H1 (cell line): ENCODE data around the gene BPGM. TPM values are rescaled to one million over a fixed set of nuclear protein-coding genes. Genes with fewer than 3 reads are reported as not detected.

Source experiments
- CTCF ChIA-PET: fragments of 300-600 bp; sonication (Branson Sonifier 250); formaldehyde crosslinking; loops from one replicate; lab custom pipeline; 2021; ENCODE audit not compliant: partially characterized antibody; lab: Charles Lee
- POLR2A ChIA-PET: fragments of 300-600 bp; sonication (Branson Sonifier 250); formaldehyde crosslinking; loops from one replicate; lab custom pipeline; 2021; ENCODE audit warnings: inconsistent platforms; ENCODE audit not compliant: partially characterized antibody; lab: Charles Lee
- DNase-seq, 2 experiments: peaks; one replicate each; pipeline versions ENCODE4 v3.0.0 to v3.0.0-alpha.2; 2010 to 2022; ENCODE audit warnings: low spot score in 2 of 2, low read depth in 1 of 2, mixed read lengths in 1 of 2
- FAIRE-seq: peaks from 2 replicates; lab custom pipeline; 2011; peaks lifted over from hg19 to GRCh38; lab: Jason Lieb, UNC
- H2AFZ ChIP-seq: 2 replicates; pipeline ENCODE4 v1.8.1; 2012; ENCODE audit warnings: low read length, inconsistent platforms
- H2AK5ac ChIP-seq: 2 replicates; pipeline ENCODE4 v1.6.1; 2013; ENCODE audit warnings: low read depth, low read length
- H2BK120ac ChIP-seq: replicated peaks from 2 replicates; pipeline ENCODE3; 2013; ENCODE audit warnings: low read depth, low read length, inconsistent platforms
- H2BK12ac ChIP-seq: 2 replicates; pipeline ENCODE4 v1.6.1; 2013; ENCODE audit warnings: low read depth, low read length
- H2BK15ac ChIP-seq: 2 replicates; pipeline ENCODE4 v1.6.1; 2013; ENCODE audit warnings: low read length
- H2BK20ac ChIP-seq: 2 replicates; pipeline ENCODE4 v1.6.1; 2013; ENCODE audit warnings: low read length
- H2BK5ac ChIP-seq: 2 replicates; pipeline ENCODE4 v1.6.1; 2013; ENCODE audit warnings: low read depth, low read length
- H3K14ac ChIP-seq: 2 replicates; pipeline ENCODE4 v1.6.1; 2013; ENCODE audit warnings: inconsistent platforms; ENCODE audit not compliant: insufficient read length
- H3K18ac ChIP-seq: 2 replicates; pipeline ENCODE4 v1.6.1; 2013; ENCODE audit warnings: low read length; ENCODE audit errors: extremely low read depth
- H3K23ac ChIP-seq: 2 replicates; pipeline ENCODE4 v1.6.1; 2013; ENCODE audit warnings: inconsistent platforms; ENCODE audit not compliant: insufficient read length
- H3K23me2 ChIP-seq: 2 replicates; pipeline ENCODE4 v1.6.1; 2013; ENCODE audit warnings: low read depth, low read length
- H3K27ac ChIP-seq: 2 replicates; pipeline ENCODE4 v1.6.1; 2011; ENCODE audit warnings: low read depth, low read length, inconsistent platforms
- H3K27me3 ChIP-seq, 4 experiments: replicated peaks in 1 of 4; 1 replicate in 1 of 4; 2 replicates in 3 of 4; pipeline versions ENCODE4 v1.6.1 to v1.8.1; 2011 to 2013; ENCODE audit warnings: low read length in 3 of 4, mild to moderate bottlenecking in 3 of 4, inconsistent platforms in 2 of 4, mixed read lengths in 2 of 4, moderate library complexity in 1 of 4; ENCODE audit not compliant: control insufficient read depth in 3 of 4, insufficient read depth in 3 of 4; ENCODE audit errors: extremely low read depth in 1 of 4
- H3K36me3 ChIP-seq, 4 experiments: 2 replicates each; pipeline versions ENCODE4 v1.6.1 to v1.8.1; 2011 to 2013; ENCODE audit warnings: mild to moderate bottlenecking in 4 of 4, low read length in 3 of 4, moderate library complexity in 2 of 4, control low read depth in 1 of 4, inconsistent platforms in 1 of 4; ENCODE audit not compliant: insufficient read depth in 4 of 4, control insufficient read depth in 2 of 4
- H3K4ac ChIP-seq: replicated peaks from 2 replicates; pipeline ENCODE3; 2013; ENCODE audit warnings: low read length, low read depth, mixed read lengths, inconsistent platforms; ENCODE audit not compliant: insufficient read length
- H3K4me1 ChIP-seq, 4 experiments: replicated peaks in 1 of 4; 1 replicate in 1 of 4; 2 replicates in 3 of 4; pipeline versions ENCODE4 v1.6.1 to v1.8.1; 2011 to 2013; ENCODE audit warnings: low read length in 3 of 4, inconsistent platforms in 2 of 4, mixed read lengths in 1 of 4; ENCODE audit not compliant: insufficient read depth in 4 of 4, control insufficient read depth in 3 of 4
- H3K4me2 ChIP-seq, 2 experiments: 2 replicates each; pipeline versions ENCODE4 v1.6.1 to v1.8.1; 2011 to 2013; ENCODE audit warnings: low read depth in 2 of 2, low read length in 2 of 2, control low read depth in 1 of 2, inconsistent platforms in 1 of 2, mild to moderate bottlenecking in 1 of 2; ENCODE audit not compliant: insufficient read depth in 1 of 2
- H3K4me3 ChIP-seq, 4 experiments: fragments of 200-600, 300-600 bp in 1 of 4; sonication (generic), shearing (Covaris generic), sonication (Bioruptor Twin) in 1 of 4; 2 replicates each; pipeline versions ENCODE4 v1.5.1 to v1.8.1; 2011 to 2016; ENCODE audit warnings: low read length in 4 of 4, low read depth in 3 of 4, control low read depth in 2 of 4, inconsistent platforms in 2 of 4, mild to moderate bottlenecking in 2 of 4, mixed read lengths in 1 of 4, moderate library complexity in 1 of 4; ENCODE audit not compliant: insufficient read depth in 2 of 4; ENCODE audit errors: extremely low read depth in 1 of 4
- H3K56ac ChIP-seq: replicated peaks from 2 replicates; pipeline ENCODE3; 2013; ENCODE audit warnings: low read depth, mild to moderate bottlenecking, mixed read lengths, low read length, inconsistent platforms; ENCODE audit not compliant: insufficient read length
- H3K79me1 ChIP-seq: 2 replicates; pipeline ENCODE4 v1.6.1; 2013; ENCODE audit warnings: low read depth, low read length, control low read depth
- H3K79me2 ChIP-seq, 2 experiments: 2 replicates each; pipeline versions ENCODE4 v1.6.1 to v1.8.1; 2012 to 2013; ENCODE audit warnings: low read length in 2 of 2, mild to moderate bottlenecking in 2 of 2, inconsistent platforms in 1 of 2; ENCODE audit not compliant: insufficient read depth in 2 of 2, control insufficient read depth in 1 of 2
- H3K9ac ChIP-seq, 4 experiments: replicated peaks in 1 of 4; 1 replicate in 1 of 4; 2 replicates in 3 of 4; pipeline versions ENCODE4 v1.6.1 to v1.8.1; 2011 to 2013; ENCODE audit warnings: low read depth in 3 of 4, low read length in 3 of 4, control low read depth in 2 of 4, mild to moderate bottlenecking in 2 of 4, moderate library complexity in 2 of 4, inconsistent platforms in 1 of 4; ENCODE audit errors: extremely low read depth in 1 of 4
- H3K9me3 ChIP-seq, 2 experiments: 2 replicates each; pipeline versions ENCODE4 v1.6.1 to v1.8.1; 2012 to 2013; ENCODE audit warnings: mild to moderate bottlenecking in 2 of 2, moderate library complexity in 2 of 2, control low read depth in 1 of 2, inconsistent platforms in 1 of 2, low read depth in 1 of 2, low read length in 1 of 2, mixed read lengths in 1 of 2; ENCODE audit not compliant: insufficient read depth in 2 of 2
- H4K20me1 ChIP-seq, 2 experiments: replicated peaks in 1 of 2; 2 replicates each; pipeline versions ENCODE3 to v1.8.1; 2011 to 2013; ENCODE audit warnings: inconsistent platforms in 2 of 2, low read length in 2 of 2, mild to moderate bottlenecking in 1 of 2; ENCODE audit not compliant: insufficient read depth in 2 of 2, control insufficient read depth in 1 of 2
- H4K5ac ChIP-seq: 2 replicates; pipeline ENCODE4 v1.6.1; 2013; ENCODE audit warnings: low read length, low read depth, mixed read lengths, inconsistent platforms; ENCODE audit not compliant: insufficient read length
- H4K8ac ChIP-seq: 2 replicates; pipeline ENCODE4 v1.8.0; 2013; ENCODE audit warnings: mild to moderate bottlenecking, moderate library complexity, low read length, inconsistent platforms; ENCODE audit not compliant: insufficient read depth; ENCODE audit errors: extremely low read depth
- H4K91ac ChIP-seq: replicated peaks from 2 replicates; pipeline ENCODE3; 2013; ENCODE audit warnings: low read length, mixed read lengths, inconsistent platforms; ENCODE audit not compliant: insufficient read length
- ATF2 ChIP-seq: IDR thresholded peaks from 2 replicates; pipeline ENCODE4 v1.6.1; 2012; ENCODE audit warnings: low read length, inconsistent platforms
- ATF3 ChIP-seq: IDR thresholded peaks from 2 replicates; pipeline ENCODE4 v1.6.1; 2011; ENCODE audit warnings: low read depth, mild to moderate bottlenecking, low read length; ENCODE audit not compliant: insufficient read depth
- CEBPB ChIP-seq: IDR thresholded peaks from 2 replicates; pipeline ENCODE4 v1.6.1; 2012; ENCODE audit warnings: low read depth, low read length
- CHD2 ChIP-seq: IDR thresholded peaks from 2 replicates; pipeline ENCODE4 v1.6.1; 2012; ENCODE audit warnings: low read length, improper control_type of control experiment
- EP300 ChIP-seq, 2 experiments: IDR thresholded peaks; 1 replicate in 1 of 2; 2 replicates in 1 of 2; pipeline ENCODE4 v1.6.1; 2011 to 2012; ENCODE audit warnings: low read depth in 2 of 2, low read length in 2 of 2, mild to moderate bottlenecking in 2 of 2, borderline replicate concordance in 1 of 2, inconsistent platforms in 1 of 2, moderate library complexity in 1 of 2
- JUN ChIP-seq: IDR thresholded peaks from 2 replicates; pipeline ENCODE4 v1.6.1; 2011; ENCODE audit warnings: low read depth, mild to moderate bottlenecking, improper control_type of control experiment, low read length
- NRF1 ChIP-seq: IDR thresholded peaks from 2 replicates; pipeline ENCODE4 v1.6.1; 2011; ENCODE audit warnings: mild to moderate bottlenecking, low read depth, low read length, improper control_type of control experiment
- POLR2A ChIP-seq, 2 experiments: IDR thresholded peaks; 1 replicate in 1 of 2; 2 replicates in 1 of 2; pipeline ENCODE4 v1.6.1; 2011; ENCODE audit warnings: low read depth in 2 of 2, low read length in 2 of 2, mild to moderate bottlenecking in 2 of 2; ENCODE audit errors: control extremely low read depth in 1 of 2
- WGBS, 2 experiments: shearing (Covaris generic) in 1 of 2; methylation state at CpG; one replicate each; pipeline versions ENCODE4 v1.1.6 to v1.1.7; 2013 to 2015; ENCODE audit warnings: low lambda C conversion rate in 2 of 2, mixed read lengths in 2 of 2, inconsistent platforms in 1 of 2, low coverage in 1 of 2, missing lambda C conversion rate in 1 of 2; ENCODE audit not compliant: insufficient replicate concordance in 2 of 2, insufficient coverage in 1 of 2, insufficient read length in 1 of 2; ENCODE audit errors: extremely low coverage in 1 of 2, missing lambda C conversion rate in 1 of 2; 5-methylcytosine and 5-hydroxymethylcytosine counted together
- polyA plus RNA-seq, 7 experiments: library from polyadenylated mRNA; depleted of rRNA in 3 of 7; stranded (reverse) in 5 of 7; unstranded in 2 of 7; fragments of >200 nt in 5 of 7; fragments of 200-250 nt in 2 of 7; gene quantifications; 1 replicate in 5 of 7; 2 replicates in 1 of 7; 4 replicates in 1 of 7; pipeline versions ENCODE4 v1.2.1 to v1.2.3, GENCODE V29; 2011 to 2013; ENCODE audit warnings: missing spikeins in 2 of 7, mixed read lengths in 2 of 7
- total RNA-seq: library from RNA; stranded (reverse); fragmentation: NEBNext Ultra II Directional; extraction: Animal tissue kit (Norgen Biotek cat#: 25700); gene quantifications from 2 replicates; pipeline ENCODE4 v1.2.1, GENCODE V29; 2021

The BPGM gene
- total and polyA plus RNA-seq, 2 of the 8 experiments (the other 6 are each of a cell fraction or from before 2014, with no cell fraction given), result 9.7 to 15.3 TPM

- no peak overlapping the region for H2AFZ ChIP-seq
- no peak overlapping the region for H3K9ac ChIP-seq
- no peaks in the 10 kb centered on the region for H3K27me3 ChIP-seq
- no peak overlapping the region for H2BK12ac ChIP-seq
- H3K9me3 ChIP-seq, result no peaks in the 10 kb centered on the region
- no peak overlapping the region for H4K8ac ChIP-seq
- CTCF ChIA-PET, result interaction anchor here (0.7 to 4.9 kb wide), 5 partner anchors 10 to 337 kb away, joined by 3 to 34 read pairs (median 4); no protein-coding TSS in a partner anchor
- no peak overlapping the region for H3K4me3 ChIP-seq
- H2AK5ac ChIP-seq, result no peak overlapping the region
- TF ChIP-seq EP300 (IDR thresholded peaks at IDR 0.05; ENCODE audit: borderline replicate concordance in 1 of 2, low read depth in 2 of 2, low read length in 2 of 2) (no peak), JUN (no peak), CEBPB (no peak), ATF3 (no peak), NRF1 (no peak), ATF2 (no peak), CHD2 (no peak), POLR2A (IDR thresholded peaks at IDR 0.05; ENCODE audit: control extremely low read depth in 1 of 2, low read depth in 2 of 2, low read length in 2 of 2) (no peak)
- TF ChIP-seq, all 59 proteins: peak for 0
- H3K27ac ChIP-seq, result no peak overlapping the region
- FAIRE-seq (no peak), DNase-seq (no peak)
- H3K23ac ChIP-seq, result no peak overlapping the region
- no peak overlapping the region for H2BK20ac ChIP-seq
- no peaks in the 10 kb centered on the region for H4K20me1 ChIP-seq
- H4K5ac ChIP-seq, result no peak overlapping the region
- H3K4me1 ChIP-seq, result no peaks in the 10 kb centered on the region
- 82% methylated on average over 2 of the region's 2 CpGs; no CpG with 5 or more reads in 1 of the 2 experiments for WGBS, 2 experiments
- no peak overlapping the region for H4K91ac ChIP-seq
- no peaks in the 10 kb centered on the region for H3K23me2 ChIP-seq
- no peaks in the 10 kb centered on the region; a peak in 1 of 8 replicates for H3K36me3 ChIP-seq
- POLR2A ChIA-PET, result no interaction called here
- H3K79me1 ChIP-seq, result no peaks in the 10 kb centered on the region
- H3K4ac ChIP-seq, result no peak overlapping the region
- H2BK120ac ChIP-seq, result no peak overlapping the region
- H2BK15ac ChIP-seq, result no peak overlapping the region
- no peak overlapping the region for H3K18ac ChIP-seq
- no peak overlapping the region for H3K14ac ChIP-seq
- H3K79me2 ChIP-seq, result no peaks in the 10 kb centered on the region
- H3K56ac ChIP-seq, result no peak overlapping the region
- no peak overlapping the region for H3K4me2 ChIP-seq
- no peak overlapping the region for H2BK5ac ChIP-seq
These were observed 23.5 kb upstream of the BPGM start for GRCh38 chr7:134623193-134623592.
